HT-29 (cell line): Measurements from ENCODE around the gene IL18RAP. TPM values are rescaled to one million over a fixed set of nuclear protein-coding genes. Genes with fewer than 3 reads are reported as not detected.

ENCODE experiments used
- DNase-seq: peaks from one replicate; pipeline ENCODE4 v3.0.0-alpha.2; 2015; ENCODE audit warnings: low spot score
- total RNA-seq: library from RNA; depleted of rRNA; stranded (reverse); fragments of >200 nt; shearing (Covaris generic); gene quantifications from 2 replicates; pipeline ENCODE4 v1.2.3, GENCODE V29; 2014

Gene IL18RAP
- total RNA-seq, 1 experiment from 2014 or later, result not detected

DNA sequence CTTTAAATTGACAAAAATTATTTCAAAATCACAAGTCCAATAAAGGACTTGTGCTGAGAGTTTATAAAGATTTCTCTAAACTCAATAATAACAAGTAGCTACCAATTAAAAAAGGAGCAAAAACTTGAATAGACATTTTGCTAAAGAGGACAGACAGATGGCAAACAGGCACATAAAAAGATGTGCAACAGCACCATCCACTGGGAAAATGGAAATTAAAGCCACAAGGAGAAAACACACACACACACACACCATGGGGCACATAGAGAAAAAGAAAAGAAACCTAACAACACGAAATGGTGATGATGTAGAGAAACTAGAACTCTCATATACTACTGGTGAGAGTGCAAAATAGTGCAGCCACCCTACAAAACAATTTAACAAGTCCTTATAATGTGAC is 37.5 kb downstream of the IL18RAP start:
- DNase-seq, result no peak

DNA sequence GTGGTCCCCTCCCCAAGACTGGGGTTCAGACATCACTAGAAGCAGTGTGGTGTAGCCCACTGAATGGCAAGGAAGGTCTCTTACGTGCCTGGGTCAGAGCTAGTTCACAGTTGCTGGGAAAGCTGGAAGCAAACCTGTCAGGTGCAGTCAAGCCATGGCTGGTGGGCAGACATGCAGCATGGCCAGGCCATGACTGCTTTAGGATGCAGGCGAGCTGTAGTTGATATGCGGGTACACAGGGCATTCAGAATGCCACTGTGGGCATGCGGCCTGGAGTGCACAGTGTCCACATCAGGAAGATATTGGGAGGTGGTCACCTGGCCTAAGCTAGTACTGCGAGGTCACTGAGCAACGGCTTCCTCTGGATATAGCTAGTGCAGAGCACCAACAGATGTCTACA is 38.2 kb downstream of the IL18RAP start:
- no peak for DNase-seq

GRCh38 chr2:102463160-102463559 is 40.2 kb downstream of the IL18RAP start:
- no peak for DNase-seq

- no peak for DNase-seq
Observed at GRCh38 chr2:102470168-102470567, 47.2 kb downstream of the IL18RAP start.

DNA sequence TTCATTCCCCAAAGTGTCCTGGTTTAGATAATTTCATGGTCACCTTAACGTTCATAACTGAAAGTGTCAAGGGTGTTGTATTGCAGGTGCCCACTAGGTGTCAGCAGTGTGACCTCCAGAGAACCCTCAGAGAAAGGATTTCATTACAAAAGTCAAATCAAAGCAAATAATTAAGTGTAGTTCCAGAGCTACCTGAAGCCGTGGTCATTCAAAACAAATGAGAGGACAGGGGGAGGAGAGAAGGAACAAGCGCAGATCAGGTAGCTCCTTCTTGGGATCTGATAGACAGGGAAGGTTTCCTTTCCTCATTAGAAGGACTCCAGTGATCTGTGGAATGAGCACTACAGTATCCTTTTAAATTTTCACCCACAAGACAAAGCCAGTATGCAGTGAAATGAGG is 50.1 kb downstream of the IL18RAP start, which contains the start of gene SLC9A4:
TSS of gene SLC9A4 (plus strand) at position 207 of the 400 bp plus-strand sequence. CDS start 534 bp downstream, outside the sequence.
- DNase-seq, result peak; percentile 83

DNA sequence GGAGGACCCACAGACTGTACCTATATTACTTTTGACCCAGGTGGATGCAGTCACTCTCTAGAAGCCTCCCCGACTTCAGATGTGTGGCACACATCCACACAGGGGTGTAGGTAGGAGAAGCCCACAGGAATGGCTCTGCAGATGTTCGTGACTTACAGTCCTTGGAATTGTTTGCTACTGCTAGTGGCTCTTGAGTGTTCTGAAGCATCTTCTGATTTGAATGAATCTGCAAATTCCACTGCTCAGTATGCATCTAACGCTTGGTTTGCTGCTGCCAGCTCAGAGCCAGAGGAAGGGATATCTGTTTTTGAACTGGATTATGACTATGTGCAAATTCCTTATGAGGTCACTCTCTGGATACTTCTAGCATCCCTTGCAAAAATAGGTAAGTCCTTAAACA is 50.7 kb downstream of the IL18RAP start:
- no peak for DNase-seq

GRCh38 chr2:102474785-102475184 is 51.8 kb downstream of the IL18RAP start:
- no peak for DNase-seq

DNA sequence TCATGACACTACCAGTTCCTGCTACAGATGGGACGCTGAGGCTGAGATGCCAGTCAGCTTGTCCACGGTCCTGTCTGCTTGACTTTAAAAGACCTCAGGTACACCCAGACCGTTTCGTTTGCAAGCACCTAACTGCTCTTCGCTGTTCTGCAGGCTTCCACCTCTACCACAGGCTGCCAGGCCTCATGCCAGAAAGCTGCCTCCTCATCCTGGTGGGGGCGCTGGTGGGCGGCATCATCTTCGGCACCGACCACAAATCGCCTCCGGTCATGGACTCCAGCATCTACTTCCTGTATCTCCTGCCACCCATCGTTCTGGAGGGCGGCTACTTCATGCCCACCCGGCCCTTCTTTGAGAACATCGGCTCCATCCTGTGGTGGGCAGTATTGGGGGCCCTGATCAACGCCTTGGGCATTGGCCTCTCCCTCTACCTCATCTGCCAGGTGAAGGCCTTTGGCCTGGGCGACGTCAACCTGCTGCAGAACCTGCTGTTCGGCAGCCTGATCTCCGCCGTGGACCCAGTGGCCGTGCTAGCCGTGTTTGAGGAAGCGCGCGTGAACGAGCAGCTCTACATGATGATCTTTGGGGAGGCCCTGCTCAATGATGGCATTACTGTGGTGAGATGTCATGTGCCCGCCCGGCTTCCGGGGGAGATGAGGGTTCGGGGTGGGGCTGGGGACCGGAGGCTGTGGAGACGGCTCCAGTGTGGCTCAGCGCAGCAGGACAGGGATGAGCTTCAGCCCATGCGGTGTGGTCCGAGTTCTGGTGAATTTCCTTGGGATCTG is 55.9 kb downstream of the IL18RAP start:
- DNase-seq, result no peak

DNA sequence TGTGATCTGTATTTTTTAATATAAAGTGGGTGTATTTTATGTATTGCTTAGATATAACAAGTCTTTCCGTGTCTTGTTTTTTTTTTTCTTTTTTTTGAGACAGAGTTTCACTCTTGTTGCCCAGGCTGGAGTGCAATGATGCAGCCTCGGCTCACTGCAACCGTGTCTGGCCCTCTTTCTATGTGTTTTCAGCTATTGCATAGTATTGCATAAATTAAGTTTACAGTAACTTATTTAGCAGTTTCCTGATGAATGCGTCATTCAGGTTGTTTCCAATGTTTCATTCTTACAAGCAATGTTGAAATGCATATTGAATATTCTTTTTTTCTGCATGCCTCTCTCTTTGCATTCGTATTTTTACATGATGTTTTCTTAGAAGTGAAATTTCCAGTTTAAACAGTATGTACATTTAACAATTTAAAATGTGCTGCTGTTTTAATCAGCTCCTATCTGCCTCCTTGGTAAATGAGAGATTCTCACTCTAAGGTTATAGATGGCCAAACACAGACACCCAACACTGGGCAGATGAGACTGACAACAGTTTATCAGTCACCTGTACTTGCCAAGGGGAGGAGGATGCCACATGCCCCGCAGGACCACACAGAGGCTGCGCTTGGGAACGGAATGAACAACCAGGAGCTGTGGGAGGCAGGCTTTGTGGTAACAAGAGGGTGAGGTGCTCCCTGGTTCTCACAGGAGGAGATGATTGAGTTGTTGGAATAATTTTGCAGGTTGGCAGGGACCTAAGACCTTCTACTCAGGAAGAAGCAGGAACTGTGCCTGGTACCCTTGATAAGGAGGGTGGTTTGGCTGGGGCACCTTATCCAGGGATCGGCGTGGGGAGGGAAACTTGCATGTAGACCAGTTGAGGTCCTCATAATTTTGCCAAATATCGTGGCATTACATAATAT is 57.6 kb downstream of the IL18RAP start:
- no peak for DNase-seq

- no peak for DNase-seq
Observed at GRCh38 chr2:102481931-102482330, 59.0 kb downstream of the IL18RAP start.

- DNase-seq, result no peak
Observed at GRCh38 chr2:102483086-102483485, 60.1 kb downstream of the IL18RAP start.

GRCh38 chr2:102484310-102485061 is 61.5 kb downstream of the IL18RAP start:
- DNase-seq, result no peak

GRCh38 chr2:102485147-102485785 is 62.3 kb downstream of the IL18RAP start:
- no peak for DNase-seq

DNA sequence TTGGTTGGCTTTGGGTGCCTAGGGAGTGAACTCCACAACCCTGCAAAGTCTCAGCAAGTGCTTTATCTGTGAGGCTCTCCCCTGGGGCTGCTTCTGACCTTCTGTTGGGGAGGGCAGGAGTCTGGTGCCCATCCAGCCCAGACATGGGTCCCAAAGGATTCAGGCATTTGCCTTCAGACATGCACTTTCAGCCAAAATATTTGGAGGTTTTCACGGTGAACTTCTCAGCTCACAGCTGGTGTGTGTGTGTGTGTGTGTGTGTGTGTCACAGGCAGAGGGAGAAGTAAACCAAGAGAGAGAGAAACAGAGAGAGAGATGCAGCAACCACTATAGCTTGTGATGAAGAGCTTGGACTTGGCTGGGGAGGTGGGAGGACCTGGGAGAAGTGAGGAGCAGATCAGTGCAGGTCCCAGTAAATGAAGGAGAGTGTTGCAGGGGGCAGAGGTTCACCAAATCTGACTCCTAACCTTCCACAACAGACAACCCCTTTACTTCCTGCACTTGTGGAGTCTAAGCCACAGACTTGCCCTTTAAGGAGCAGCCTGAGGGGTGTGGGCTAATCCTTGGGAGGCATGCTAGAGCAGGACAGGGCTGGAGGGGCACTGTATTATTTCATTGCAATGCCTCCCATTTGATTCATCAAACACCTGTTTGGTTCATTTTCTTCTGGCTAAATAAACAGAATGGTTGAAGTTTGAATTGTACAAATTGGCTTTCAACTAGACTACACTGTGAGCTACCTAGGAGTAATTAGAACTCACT is 64.2 kb downstream of the IL18RAP start:
- no peak for DNase-seq

- peak; percentile 87 for DNase-seq
Observed at GRCh38 chr2:102487761-102488462, 65.0 kb downstream of the IL18RAP start.

- no peak for DNase-seq
Observed at GRCh38 chr2:102489646-102490045, 66.7 kb downstream of the IL18RAP start.

- DNase-seq, result no peak
Observed at GRCh38 chr2:102492006-102492405, 69.0 kb downstream of the IL18RAP start.

DNA sequence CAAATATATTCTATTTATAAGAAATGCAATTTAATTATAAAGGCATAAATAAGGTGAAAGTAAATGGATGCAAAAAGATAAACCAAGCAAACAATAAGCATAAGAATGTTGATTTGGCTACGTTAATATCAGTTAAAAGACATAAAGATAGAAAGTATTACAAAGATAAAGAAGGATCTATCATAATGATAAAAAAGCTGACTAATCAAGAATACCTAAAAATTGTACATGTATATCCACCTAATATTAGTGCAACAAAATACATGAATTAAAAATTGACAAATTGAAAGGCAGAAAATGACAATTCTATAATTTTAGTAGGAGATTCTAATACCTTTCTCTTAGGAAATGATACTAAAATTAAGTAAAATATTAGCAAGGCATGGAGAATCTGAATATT is 71.6 kb downstream of the IL18RAP start:
- DNase-seq, result no peak

- DNase-seq, result no peak
Observed at GRCh38 chr2:102498414-102498813, 75.5 kb downstream of the IL18RAP start.

GRCh38 chr2:102499558-102499957 is 76.6 kb downstream of the IL18RAP start:
- no peak for DNase-seq
